Loucy (cell line): ENCODE measurements around the gene ATP5MG.

Experiments
- CTCF ChIP-seq: fragments of 200-600 bp; sonication (generic); conservative IDR thresholded peaks from 2 replicates; pipeline ENCODE4 v1.5.1; 2014; ENCODE audit warnings: mild to moderate bottlenecking, antibody characterized with exemption, low read length
- EZH2phosphoT487 ChIP-seq: fragments of 200-600 bp; IDR thresholded peaks from 2 replicates; pipeline ENCODE4 v1.6.1; 2018; ENCODE audit warnings: antibody characterized with exemption, mild to moderate bottlenecking, moderate library complexity, borderline replicate concordance

- TF ChIP-seq CTCF (no peak), EZH2phosphoT487 (no peak)
These were observed 46.0 kb downstream of the ATP5MG start for GRCh38 chr11:118447423-118447822.
